ENCODE results near the gene SLC12A6.
A peak's percentile ranks its signal among the peaks of the same experiment; 100 is the strongest.
"Not testable (repeated sequence)": the region's sequence is repeated elsewhere in the genome, so short reads cannot be mapped to it uniquely, and the experiment has no call there.

SLC12A6 gene

GRCh38 chr15:34248190-34248589 lies 89.4 kb downstream of the SLC12A6 start:
- no peak for DNase-seq

DNA sequence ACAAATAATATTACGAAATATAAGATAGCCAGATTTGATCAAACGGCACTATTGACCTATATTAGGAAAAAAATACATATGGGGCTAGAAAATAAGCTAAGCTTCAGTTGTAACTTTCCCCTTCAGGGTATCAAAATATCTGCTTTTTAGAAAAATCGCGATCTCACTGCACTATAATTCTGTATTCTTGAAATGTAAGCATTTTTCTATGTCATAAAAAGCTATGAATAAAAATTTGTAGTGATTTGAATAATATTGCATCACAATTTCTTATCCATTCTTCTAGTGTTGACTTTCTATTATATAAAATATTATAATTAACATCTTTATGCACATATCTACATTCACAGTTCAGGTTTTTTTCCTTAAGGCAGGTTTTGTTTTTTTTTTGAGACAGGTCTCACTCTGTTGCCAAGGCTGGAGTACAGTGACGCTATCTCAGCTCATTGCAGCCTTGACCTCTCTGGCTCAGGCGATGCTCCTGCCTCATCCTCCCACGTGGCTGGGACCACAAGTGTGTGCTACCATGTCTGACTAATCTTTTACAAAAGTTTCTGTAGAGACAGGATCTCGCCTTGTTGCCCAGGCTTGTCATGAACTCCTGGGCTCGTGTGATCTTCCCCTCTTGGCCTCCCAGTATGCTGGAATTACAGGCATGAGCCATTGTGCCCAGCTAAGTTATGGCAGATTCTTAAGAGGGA lies 91.2 kb downstream of the SLC12A6 start:
- no peak for DNase-seq

DNA sequence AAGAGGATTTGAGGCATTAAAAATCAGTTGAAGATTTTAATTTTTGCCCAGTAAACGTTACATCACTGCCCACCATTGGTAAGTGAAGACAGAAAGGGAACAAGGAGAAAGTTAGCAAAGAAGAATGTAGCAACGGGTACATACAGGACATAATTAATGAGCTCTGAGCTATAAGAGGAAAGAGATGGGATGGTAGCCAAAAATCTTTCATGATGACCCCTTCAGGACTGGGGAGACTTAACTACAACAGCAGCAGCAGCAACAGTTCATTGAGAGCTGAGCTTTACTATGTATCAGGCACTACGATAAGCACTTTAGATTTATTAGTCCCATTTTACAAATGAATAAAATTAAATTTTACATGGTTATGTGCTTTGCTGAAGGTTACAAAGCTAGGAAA lies 94.4 kb downstream of the SLC12A6 start:
- DNase-seq: no peak

DNA sequence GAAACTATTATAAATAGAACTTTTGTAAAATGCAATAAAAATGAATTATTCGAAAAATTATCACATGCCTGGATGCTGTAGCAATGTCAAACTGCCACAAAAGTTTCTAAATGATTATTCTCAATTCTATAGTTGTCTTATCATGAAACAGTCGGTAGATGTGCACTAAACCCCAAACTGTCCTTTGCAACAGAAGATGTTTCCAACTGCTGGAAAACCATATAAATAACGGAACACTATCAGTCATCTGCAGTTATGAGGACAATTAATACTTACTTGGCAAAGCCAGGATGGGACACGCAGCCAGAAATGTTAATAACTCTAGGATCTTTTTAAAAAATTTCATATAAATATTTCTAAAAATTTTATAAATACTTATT lies 95.3 kb downstream of the SLC12A6 start:
- DNase-seq: no peak

DNA sequence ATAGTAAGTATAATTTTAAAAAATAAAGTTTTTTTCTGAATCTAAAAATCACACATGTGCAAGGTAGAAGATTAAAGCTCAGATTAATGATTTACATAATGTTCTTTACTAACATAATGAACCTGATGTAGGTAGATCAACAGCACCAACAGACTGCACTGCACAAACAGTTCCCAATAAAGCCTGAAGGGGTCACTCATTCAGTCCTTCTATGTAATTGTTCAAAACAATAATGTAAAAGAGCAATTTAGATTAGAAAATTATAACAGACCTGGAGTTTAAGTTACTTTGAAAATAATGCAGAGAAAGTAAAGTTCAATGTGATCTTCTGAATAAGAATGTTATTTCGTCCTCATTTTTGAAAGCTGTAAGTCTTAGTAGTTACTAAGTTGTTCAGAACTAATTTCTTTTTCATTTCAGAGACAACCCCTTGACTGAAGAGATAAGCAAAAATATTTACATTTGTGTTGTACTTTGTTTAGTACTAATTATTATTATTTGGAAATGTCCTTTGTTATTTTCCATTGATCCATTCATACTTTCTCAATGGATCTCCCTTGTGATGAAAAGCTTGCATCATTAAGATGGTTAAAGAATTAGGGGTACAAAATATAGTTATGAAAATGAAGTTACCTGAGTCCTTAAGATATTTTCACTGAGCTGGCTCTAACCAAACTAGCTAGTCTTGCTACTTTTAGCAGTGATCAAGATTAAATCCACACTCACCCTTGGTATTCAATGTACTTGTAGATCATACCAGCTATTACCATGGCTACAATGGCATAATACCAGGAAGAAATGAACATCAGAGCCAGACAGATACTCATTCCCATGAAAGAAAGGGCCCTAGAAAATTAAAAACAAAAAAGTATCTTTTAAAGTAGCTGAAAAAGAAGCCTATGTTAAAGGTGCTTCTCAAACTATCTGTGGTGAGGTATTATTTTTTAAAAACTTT lies 95.9 kb downstream of the SLC12A6 start:
- DNase-seq: no peak

- no peak for DNase-seq
These were observed 97.0 kb downstream of the SLC12A6 start for GRCh38 chr15:34240537-34240936.

GRCh38 chr15:34239151-34239808 lies 98.3 kb downstream of the SLC12A6 start:
- DNase-seq: no peak

GRCh38 chr15:34233614-34234013 lies 104.0 kb downstream of the SLC12A6 start:
- no peak for DNase-seq

DNA sequence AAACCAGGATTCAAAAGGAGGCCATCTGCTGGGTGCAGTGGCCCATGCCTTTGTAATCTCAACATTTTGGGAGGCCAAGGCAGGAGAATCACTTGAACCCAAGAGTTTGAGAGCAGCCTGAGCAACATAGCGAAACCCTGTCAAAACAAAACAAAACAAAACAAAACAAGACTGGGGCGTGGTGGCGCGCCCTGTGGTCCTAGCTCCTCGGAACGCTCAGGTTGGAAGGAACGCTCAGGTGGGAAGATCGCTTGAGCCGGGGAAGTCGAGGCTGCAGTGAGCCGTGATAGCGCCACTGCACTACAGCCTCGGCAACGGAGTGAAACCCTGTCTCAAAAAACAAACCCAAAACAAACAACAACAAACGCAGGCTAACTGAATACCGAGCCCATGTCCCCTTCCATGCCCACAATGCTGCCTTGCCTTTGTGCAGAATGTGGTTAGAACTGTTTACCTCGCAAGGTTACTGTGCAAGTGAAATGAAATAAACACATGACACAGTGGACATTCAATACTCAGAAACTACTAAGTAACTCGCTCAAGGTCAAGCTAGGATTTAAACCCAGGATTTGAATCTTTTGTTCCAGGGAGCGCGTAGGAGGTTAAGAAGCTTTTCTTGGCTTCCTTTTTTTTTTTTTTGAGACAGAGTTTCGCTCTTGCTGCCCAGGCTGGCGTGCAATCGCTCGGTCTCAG lies 113.5 kb downstream of the SLC12A6 start:
- no peak for DNase-seq

- DNase-seq: no peak
These were observed 119.9 kb downstream of the SLC12A6 start for GRCh38 chr15:34217587-34218225.

DNA sequence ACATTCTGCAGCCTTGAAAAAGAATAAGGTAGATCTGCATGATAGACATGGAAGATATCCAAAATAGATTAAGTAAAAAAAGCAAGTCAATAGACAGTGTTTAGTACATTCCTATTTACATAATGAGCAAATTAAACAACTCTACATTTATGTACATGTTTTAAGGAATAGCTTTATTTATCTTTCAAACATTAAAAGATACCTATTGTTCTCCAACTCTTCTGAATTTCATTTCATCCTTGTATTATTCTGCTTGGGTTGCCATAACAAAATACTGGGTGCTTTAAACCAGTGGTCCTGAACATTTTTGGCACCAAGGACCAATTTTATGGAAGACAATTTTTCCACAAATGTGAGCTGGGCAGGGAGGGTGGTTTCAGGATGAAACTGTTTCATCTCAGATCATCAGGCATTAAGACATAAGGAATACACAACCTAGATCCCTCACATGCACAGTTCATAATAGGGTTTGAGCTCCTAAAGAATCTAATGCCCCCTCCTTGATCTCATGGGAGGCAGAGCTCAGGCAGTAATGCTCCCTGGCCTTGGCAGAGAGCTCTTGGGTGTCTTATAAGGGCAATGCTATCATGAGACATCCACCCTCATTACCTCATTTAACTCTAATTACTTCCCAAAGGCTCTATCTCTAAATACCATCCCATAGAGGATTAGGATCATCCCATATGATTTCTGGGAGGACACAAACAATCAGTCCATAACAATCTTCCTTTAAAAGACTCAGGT lies 120.9 kb downstream of the SLC12A6 start:
- DNase-seq: no peak

DNA sequence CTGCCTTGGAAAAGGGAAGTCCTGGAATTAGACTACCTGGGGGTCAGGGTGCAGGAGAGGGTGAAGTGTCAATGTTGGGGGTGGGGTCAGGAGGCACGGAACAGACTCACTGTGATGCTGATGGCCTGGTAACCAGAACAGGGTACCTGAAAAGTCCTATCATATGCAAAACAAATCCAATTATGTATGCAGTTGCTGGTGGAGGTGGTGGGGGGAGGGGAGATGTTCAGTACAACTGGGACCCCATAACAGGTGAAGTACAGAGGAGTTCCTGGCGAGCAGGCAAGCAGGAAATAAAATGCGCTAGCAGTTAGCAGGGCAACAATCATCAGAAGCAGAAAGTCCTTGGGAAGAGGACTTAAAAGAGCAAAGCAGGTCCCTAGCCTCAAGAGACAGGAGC lies 123.4 kb downstream of the SLC12A6 start:
- no peak for DNase-seq

DNA sequence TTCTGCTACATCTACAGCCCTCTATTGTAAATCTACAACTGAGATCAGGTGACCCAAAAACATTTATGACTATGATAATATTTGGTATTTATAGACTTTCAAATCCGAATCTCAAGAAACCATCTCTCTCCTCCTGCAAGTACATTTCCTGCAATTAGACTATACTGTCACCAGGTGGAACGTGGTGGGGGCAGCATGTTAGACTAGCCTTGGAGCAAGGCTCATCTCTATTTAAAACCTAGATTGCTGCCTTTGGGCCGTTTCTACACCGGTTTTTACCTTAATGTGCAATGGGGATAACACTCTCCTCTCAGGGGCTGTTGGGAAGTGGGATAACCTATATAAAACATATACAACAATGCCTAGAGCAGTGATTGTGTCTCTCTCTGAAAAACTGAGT lies 123.9 kb downstream of the SLC12A6 start:
- no peak for DNase-seq

- DNase-seq: peak; percentile 92
These were observed 127.9 kb downstream of the SLC12A6 start, which contains the start of gene KATNBL1 for GRCh38 chr15:34209421-34210282. Gene KATNBL1, minus strand, starts transcription at chr15:34210096. Its CDS starts 46,420 bp downstream, at chr15:34163676.

- no peak for DNase-seq
These were observed 131.6 kb downstream of the SLC12A6 start for GRCh38 chr15:34206011-34206410.

- DNase-seq: no peak
These were observed 133.6 kb downstream of the SLC12A6 start for GRCh38 chr15:34203936-34204335.

- no peak for DNase-seq
These were observed 134.3 kb downstream of the SLC12A6 start for GRCh38 chr15:34203305-34203704.

DNA sequence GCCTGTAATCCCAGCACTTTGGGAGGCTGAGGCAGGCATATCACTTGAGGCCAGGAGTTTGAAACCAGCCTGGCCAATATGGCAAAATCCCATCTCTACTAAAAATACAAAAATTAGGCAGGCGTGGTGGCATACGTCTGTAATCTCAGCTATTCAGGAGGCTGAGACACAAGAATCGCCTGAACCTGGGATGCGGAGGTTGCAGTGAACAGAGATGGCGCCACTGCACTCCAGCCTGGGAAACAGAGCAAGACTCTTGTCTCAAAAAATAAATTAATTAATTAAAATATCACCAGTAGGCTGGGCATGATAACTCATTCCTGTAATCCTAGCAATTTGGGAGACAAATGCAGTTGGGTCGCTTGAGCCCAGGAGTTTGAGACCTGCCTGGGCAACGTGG lies 144.3 kb downstream of the SLC12A6 start:
- DNase-seq: not testable (repeated sequence)

- no peak for DNase-seq
These were observed 148.9 kb downstream of the SLC12A6 start for GRCh38 chr15:34188711-34189110.

- no peak for DNase-seq
These were observed 151.9 kb downstream of the SLC12A6 start for GRCh38 chr15:34185666-34186065.

GRCh38 chr15:34182942-34183341 lies 154.6 kb downstream of the SLC12A6 start:
- DNase-seq: no peak
